Measurements from ENCODE around the gene MC1R.
"Not testable (repeated sequence)": the region's sequence is repeated elsewhere in the genome, so short reads cannot be mapped to it uniquely, and the experiment has no call there.

The MC1R gene

DNA sequence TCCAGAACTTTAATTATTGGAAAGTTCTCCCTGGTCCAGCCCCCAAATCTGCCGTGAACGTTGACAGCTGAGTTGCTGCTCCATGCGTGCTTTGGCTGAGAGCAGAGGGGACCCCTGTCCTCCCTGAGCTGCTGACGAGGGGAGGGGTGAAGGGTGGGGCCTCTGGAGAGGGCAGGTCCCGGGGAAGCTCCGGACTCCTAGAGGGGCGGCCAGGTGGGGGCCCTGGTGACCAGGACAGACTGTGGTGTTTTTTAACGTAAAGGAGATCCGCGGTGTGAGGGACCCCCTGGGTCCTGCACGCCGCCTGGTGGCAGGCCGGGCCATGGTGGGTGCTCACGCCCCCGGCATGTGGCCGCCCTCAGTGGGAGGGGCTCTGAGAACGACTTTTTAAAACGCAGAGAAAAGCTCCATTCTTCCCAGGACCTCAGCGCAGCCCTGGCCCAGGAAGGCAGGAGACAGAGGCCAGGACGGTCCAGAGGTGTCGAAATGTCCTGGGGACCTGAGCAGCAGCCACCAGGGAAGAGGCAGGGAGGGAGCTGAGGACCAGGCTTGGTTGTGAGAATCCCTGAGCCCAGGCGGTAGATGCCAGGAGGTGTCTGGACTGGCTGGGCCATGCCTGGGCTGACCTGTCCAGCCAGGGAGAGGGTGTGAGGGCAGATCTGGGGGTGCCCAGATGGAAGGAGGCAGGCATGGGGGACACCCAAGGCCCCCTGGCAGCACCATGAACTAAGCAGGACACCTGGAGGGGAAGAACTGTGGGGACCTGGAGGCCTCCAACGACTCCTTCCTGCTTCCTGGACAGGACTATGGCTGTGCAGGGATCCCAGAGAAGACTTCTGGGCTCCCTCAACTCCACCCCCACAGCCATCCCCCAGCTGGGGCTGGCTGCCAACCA, at the start of gene MC1R:
MC1R (plus strand) TSS at position 410 of the 895 bp plus-strand sequence; CDS start at position 807, 397 bp downstream.
- peak in 2 of 51 donors; percentile 7 to 22 for DNase-seq

DNA sequence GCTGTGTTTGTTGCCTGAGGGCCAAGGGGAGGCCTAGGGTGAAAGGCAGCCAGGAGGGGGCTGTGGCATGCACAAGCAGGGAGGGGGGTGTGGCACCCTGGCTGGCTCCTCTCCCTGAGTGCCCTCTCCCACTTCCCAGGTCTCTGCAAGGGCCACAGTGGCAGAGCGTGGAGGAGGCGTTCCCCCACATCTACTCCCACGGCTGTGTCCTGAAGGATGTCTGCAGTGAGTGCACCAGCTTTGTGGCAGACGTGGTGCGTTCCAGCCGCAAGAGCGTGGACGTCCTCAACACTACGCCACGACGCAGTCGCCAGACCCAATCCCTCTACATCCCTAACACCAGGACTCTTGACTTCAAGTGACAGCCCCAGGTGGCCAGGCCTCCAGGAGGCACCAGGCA, 48.8 kb upstream of the MC1R start:
- DNase-seq, result no peak

DNA sequence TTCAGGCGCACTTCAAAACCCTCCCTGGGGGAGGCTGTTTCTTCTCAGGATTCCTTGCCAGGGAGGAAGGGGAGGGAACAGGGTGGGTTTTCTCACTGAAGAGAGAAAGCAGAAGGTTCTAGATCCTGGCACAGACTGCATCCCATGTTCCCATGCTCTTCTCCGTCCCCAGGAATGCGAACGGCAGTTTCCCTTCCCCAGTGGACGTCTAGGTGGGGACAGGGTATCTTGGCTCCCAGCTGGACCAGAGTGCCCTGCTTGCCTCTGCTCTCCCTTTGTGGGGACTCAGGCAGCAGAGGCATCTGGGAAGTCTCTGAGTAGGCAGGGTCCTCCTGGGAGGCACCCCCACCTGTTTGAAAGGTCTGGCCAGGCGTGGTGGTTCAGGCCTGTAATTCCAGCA, 48.2 kb upstream of the MC1R start:
- DNase-seq, result no peak

DNA sequence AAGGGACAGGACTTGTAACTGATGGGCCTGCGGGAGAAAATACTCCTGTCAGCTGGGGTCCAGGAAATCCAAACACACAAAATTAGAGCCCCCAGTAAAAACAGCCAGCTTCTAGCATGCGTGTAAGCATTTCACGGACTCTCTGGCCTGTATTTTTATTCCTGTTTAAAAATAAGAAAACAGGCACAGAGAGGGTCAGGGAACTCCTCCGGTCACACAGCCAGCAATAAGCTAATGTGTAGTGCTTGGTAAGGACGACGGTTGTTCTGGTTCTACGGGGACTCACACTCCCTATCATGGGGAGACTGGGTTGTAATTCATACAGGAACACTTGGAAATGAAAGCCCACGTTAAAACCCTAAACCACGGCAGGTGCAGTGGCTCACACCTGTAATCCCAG, 46.8 kb upstream of the MC1R start:
- no peak for DNase-seq

DNA sequence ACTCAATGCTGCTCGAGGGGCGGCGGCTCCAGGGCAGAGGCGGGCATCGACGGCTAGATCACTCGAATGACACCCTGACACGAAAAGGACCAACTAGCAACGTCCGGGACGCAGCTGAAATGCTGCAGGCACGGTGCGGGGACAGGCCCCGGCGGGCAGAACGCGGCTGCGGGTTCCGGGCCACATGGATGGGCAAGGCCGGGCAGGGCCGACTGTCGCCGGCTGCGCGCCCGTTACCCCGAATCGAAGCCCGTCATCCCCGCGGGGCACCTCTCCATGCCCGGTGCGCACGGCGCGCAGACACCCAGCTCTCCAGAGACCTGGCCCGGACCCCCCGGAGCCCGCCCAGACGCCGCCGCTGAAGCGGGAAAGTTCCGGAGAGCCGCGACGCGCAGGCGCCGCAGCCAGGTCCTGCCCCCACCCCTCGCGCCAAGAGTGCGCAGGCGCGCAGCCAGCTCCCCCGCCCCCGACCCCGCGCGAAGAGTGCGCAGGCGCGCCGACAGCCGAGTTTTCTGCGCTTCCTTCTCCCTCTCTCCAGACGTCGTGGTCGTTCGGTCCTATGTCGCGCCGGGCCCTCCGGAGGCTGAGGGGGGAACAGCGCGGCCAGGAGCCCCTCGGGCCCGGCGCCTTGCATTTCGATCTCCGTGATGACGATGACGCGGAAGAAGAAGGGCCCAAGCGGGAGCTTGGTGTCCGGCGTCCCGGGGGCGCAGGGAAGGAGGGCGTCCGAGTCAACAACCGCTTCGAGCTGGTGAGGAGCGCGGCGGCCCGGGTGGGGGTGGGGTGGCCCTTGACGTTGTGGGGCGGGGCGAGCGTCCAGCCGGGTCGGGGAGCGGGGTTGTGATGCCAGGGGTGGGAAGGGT, 45.3 kb upstream of the MC1R start, which contains the start of gene TCF25:
TCF25 (plus strand) TSS at position 484 of the 863 bp plus-strand sequence; CDS start at position 560, 76 bp downstream.
- DNase-seq, result peak in 50 of 51 donors; percentile 52 to 91 (median 80)

DNA sequence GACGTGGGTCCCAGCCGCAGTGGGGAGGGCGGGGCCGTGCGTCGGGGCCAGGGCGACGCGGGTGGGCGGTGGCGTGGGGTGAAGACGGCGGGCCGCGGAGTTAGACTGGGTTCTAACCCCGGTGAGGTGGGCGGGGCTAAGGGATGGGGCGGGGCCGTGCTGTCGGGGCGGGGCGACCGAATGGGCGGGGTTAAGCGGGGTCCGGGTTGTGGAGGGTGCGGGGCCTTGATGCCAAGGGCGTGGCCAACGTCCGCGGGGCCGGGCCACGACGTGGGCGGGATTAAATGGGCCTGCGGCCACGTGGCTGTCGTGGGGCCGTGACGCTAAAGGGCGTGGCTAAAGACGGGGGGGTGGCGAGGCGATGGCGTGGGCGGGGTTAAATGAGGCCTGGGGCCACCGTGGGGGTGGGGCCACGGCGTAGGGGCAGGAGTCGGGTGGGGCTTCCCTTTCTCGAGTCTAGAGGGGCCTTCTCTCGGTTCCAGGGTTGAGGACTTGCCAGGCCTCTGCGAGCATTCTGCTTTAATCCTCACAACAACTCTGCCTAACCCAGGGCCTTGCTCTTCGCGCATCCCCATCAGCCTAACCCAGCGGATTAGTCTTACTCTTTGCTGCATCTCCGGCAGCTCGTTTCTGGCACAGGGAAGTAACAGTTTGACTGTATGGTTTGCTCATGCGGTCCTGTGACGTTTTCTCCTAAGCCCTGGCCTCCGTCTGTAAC, 44.5 kb upstream of the MC1R start:
- DNase-seq, result peak; percentile 76 to 99 (median 95)

DNA sequence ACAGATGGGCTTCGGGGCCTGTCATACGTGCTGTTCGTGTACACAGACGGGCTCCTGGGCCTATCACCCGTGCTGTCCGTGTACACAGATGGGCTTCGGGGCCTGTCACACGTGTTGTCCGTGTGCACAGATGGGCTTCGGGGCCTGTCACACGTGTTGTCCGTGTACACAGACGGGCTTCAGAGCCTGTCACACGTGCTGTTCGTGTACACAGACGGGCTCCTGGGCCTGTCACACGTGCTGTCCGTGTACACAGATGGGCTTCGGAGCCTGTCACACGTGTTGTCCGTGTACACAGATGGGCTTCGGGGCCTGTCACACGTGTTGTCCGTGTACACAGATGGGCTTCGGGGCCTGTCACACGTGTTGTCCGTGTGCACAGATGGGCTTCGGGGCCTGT, 39.5 kb upstream of the MC1R start:
- DNase-seq, result not testable (repeated sequence)

DNA sequence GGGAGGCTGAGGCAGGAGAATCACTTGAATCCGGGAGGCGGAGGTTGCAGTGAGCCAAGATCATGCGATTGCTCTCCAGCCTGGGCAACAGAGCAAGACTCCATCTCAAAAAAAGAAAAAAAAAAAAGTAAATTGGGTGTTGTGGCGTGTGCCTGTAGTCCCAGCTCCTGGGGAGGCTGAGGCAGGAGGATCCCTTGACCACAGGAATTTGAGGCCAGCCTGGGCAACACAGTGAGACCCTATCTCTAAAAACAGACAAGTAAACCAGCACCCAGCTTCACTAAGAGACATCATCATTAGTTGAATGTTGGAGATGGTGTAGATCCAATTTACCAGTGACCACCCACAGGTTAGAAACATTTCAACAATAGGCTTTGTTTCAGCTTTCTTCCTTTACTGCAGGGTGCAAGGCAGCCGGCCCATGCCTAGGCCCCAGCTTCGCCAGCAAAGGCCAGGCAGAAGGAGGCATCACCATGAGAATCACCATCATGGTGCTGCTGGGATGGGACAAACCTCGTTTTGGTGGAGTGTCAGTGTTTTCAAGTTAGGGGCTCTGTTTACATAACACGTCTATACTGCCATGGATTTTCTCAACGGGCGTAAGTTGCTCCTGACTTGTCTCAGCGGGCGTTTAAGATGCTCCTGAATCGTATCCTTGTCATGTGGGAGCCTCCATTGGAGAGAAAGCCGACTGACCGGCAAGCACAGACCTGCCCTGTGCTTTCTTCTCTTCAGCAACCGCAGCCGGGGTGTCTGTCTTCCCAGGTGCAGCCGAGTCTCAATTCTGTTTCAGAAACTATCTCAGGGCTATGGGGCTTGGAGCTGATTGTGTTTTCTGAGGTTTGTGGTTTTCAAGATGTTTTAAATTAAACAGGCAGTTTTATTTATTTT, 37.9 kb upstream of the MC1R start:
- no peak for DNase-seq

DNA sequence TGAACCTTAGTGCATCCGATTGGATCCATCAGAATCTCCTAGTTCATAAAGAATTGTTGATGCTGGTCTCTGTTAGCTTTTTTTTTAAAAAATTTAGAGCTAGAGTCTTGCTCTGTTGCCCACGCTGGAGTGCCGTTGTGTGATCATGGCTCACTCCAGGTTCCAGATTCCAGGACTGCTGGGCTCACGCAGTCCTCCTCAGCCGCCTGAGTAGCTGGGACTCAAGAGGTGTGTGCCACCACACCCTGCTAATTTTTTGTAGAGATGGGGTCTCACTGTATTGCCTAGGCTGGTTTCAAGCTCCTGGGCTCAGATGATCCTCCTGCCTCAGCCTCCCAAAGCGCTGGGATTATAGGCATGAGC, 37.3 kb upstream of the MC1R start:
- DNase-seq, result no peak

DNA sequence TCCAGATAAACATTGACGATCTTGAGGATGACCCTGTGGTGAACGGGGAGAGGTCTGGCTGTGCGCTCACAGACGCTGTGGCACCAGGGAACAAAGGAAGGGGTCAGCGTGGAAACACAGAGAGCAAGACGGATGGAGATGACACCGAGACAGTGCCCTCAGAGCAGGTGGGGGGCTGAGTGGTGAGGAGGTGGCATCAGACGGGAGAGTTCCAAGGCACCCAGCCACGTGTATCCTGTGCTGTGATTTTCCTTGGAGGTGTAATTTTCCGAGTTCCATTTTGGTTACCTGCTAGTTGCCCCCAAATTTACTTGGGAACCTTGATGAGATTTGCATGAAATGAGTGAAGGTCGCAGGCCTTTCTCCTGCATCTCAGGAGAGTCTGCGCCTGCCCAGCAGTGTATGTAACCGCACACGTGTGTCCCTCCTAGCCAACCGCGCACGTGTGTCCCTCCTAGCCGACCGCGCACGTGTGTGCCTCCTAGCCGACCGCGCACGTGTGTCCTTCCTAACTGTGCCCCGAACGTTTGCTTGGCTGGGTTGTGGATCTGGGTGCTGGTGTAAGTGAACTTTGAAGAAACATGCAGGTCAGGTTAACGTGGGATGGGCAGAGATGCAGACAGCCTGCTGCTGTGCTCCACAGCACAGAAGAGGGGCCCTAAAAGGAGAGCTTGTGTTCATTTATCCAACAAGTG, 35.2 kb upstream of the MC1R start:
- no peak for DNase-seq

DNA sequence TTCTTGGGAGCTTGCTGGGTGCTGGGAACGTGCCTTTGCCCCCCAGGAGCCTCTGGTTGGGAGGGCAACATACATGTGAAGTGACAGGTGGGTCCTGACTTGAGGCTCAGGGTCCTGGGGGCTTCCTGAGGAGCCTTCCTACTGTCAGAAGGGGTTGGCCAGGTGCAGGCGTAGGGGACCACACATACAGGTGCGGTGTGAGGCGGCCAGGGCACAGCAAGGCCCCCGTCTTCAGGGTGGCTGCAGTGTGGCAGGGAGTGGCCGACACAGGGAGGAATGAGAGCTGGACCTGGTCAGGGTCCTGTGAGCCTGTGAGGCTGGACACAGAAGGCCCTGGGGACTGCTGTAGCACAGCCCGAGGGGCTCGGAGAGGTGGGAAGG, 34.6 kb upstream of the MC1R start:
- DNase-seq, result no peak

DNA sequence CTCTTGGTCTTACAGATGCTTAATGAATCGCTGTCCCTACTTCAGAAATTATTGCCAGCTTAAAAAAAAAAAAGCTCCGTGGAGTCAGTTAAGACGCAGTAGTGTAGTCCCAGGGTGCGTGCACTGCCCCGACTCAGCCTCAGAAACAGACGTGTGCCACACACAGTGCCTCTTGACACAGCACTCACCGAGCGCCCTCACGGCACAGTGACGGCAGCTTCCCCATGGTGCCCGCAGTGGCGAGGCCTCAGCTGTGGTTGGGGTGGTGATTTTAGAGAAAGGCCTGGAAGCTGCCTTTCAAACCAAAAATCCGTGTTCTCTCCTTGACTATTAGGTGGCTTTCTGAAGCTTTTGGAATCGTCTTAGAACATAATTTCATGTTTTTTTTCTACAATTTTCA, 31.4 kb upstream of the MC1R start:
- no peak for DNase-seq

DNA sequence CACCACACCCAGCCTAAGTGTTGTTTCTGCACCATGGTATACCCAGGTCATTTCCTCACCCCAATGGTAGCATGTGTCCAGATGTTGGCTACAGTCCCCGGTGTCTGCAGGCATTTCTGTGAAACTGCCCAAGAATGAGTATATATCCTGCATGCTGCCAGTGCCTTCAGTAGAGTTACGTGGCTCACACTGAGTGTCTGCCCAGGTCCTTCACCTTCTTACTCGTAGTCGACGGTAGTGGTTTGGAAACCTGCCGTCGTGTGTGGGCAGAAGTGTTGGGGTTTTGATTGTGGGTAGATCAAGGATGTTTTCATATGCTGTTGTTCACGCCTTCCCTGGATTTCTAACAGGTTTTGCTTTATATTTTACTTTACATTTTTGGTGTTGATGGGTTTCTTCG, 28.5 kb upstream of the MC1R start:
- DNase-seq, result no peak

DNA sequence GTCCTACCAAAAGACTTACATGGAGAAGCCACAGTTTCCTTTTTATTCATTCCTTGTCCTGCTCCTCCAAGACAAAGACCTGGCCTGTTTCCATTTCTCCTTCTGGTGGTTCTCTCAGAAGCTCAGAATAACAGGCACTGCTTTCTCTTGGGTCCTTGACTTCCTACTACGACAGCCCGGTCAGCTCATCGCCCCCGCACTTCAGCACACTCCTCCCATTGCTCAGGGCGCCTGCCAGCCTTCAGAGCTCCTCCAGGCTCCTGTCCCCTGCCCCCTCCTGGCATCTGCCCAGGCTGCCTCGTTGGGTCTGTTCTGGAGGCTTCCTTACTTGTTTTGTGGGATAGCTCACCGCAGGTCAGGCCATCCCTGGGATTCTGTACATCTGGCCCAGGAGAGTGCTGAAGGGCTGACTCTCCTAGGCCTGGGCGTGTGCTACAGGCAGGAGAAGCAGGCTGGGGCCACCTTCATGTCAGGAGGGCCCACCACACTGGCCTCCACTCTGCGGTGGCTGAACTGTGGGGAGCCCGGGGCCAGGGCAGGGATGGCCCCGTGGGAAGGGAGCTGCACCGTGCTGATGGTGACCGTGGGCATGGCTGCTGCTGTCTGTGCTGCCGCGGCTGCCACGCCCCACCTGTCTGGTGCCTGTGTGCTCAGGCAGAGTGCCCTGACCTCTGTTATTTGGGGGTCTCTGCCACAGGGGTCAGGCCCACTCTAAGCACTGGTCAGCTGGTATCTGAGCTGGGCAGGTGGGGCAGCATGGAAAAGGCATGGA, 27.6 kb upstream of the MC1R start:
- DNase-seq, result no peak

DNA sequence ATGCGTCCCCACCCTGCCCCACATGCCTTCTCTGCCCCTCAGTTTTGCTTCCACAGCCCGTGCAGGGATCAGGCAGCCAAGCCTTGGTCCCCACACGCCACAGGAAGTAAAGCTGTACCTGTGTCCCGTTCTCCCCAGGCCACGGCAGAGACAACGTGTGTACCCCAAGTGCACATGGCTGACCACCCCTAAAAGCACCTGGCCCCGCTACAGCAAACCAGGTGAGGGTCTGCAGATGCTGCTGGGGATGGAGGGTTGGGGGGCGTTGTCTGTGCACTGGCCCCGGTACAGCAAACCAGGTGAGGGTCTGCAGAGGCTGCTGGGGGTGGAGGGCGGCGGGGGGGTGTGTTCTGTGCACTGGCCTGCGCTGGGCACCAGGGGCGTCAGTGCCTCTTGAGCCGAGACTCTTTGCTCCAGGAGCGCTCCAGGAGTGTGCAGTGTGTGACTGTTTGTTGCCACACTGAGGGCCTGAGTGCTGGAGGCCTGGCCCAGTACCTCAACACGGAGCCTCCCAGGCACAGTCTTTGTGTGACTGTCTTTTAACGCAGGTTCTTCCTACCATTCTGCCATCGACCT, 26.5 kb upstream of the MC1R start:
- no peak for DNase-seq

DNA sequence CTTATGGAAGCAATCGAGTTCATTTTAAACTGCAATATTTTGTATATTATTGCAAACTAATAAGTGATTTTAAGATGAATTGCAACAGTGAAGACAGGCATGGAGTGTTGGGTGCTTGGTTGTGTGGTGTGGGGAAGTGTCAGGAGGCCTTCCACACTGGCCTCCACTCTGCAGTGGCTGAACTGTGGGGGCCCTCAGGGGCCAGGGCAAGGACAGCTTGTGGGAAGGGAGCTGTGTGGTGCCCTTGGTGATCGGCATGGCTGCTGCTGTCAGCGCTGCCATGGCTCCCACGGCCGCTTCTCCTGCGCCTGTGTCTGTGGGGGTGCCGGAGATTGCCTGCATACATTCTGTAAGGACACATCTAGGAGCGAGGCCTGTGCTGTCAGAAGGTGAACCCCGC, 26.0 kb upstream of the MC1R start:
- DNase-seq, result no peak

DNA sequence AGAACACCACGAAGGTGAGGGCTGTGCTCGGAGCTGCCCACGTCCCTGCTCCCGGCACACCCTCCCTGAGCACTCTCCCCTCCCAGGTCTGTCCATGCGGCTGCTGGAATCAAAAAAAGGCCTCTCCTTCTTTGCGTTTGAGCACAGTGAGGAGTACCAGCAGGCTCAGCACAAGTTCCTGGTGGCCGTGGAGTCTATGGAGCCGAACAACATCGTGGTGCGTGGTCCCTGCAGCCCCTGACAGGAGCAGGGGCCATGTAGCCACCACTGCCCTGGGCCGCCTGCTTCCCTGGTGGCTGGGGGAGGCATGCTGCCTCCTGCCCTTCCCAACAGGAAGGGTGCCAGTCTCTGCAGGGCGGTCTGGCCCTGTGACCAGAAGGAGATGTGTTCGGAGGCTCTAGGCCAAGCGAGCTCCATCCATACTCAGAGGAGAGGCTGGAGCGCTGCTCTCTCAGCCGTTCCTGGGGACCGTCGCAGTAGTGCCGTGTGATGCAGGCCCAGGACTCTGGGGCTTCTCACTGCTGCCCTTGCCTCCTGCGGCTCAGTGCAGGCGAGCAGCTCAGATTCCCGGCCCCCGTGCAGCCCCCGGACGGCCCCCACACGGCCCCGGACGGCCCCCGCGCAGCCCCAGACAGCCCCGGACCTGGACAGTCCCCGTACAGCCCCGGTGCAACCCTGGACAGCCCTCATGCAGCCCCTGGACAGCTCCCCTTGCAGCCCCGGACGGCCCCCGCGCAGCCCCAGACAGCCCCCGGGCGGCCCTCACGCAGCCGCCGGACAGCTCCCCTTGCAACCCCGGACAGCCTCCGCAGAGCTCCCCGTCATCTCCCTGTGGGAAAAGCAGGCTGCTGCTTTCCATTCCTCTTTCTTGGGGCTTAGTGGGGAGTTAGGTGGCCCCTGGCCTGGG, 24.8 kb upstream of the MC1R start:
- no peak for DNase-seq

Data from hypothalamus (tissue), 51 donors.